Stomach (tissue), 4 donors: ENCODE results near the gene NASP.

ENCODE experiments used
- EP300 ChIP-seq: sonication (generic); formaldehyde crosslinking; IDR thresholded peaks from one replicate; pipeline ENCODE4 v1.6.1; 2017; ENCODE audit warnings: antibody characterized with exemption
- POLR2A ChIP-seq, 4 donors: fragments of 450-650 bp; IDR thresholded peaks; one replicate each; pipeline ENCODE4 v1.6.1; 2016; ENCODE audit warnings: antibody characterized with exemption in 4 of 4, control low read depth in 2 of 4, mild to moderate bottlenecking in 1 of 4, moderate library complexity in 1 of 4
- POLR2AphosphoS5 ChIP-seq, 3 donors: sonication (generic); formaldehyde crosslinking; IDR thresholded peaks; one replicate each; pipeline ENCODE4 v1.6.1; 2016; ENCODE audit warnings: antibody characterized with exemption in 3 of 3
- TF ChIP-seq, protein P1 (sequence below), 7 experiments: fragments of 450-650 bp in 4 of 7; fragments of 200-600 bp in 3 of 7; sonication (generic) in 3 of 7; IDR thresholded peaks; one replicate each; pipeline ENCODE4 v1.5.1; 2016 to 2019; ENCODE audit warnings: antibody characterized with exemption in 7 of 7, control low read depth in 2 of 7, mild to moderate bottlenecking in 1 of 7

DNA sequence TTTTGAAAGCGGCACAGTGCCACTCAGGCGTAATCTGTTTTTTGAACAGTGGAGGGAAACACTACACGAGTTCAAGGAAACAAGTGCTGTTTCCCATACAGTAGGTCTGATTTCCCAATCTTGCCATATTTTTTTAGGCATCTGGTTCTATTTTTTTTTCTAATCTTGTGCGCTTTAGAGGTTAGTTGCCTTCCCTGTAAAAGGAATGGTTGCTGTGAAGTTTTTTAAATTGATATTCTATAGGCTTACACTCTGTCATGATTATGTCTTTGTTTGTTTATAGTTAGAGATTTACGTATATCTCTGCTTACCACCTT is 1.2 kb downstream of the NASP start:
- TF ChIP-seq, protein P1, sequence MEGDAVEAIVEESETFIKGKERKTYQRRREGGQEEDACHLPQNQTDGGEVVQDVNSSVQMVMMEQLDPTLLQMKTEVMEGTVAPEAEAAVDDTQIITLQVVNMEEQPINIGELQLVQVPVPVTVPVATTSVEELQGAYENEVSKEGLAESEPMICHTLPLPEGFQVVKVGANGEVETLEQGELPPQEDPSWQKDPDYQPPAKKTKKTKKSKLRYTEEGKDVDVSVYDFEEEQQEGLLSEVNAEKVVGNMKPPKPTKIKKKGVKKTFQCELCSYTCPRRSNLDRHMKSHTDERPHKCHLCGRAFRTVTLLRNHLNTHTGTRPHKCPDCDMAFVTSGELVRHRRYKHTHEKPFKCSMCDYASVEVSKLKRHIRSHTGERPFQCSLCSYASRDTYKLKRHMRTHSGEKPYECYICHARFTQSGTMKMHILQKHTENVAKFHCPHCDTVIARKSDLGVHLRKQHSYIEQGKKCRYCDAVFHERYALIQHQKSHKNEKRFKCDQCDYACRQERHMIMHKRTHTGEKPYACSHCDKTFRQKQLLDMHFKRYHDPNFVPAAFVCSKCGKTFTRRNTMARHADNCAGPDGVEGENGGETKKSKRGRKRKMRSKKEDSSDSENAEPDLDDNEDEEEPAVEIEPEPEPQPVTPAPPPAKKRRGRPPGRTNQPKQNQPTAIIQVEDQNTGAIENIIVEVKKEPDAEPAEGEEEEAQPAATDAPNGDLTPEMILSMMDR (IDR thresholded peaks at IDR 0.05) = no peak
- TF ChIP-seq POLR2A (IDR thresholded peaks at IDR 0.05) (no peak), POLR2AphosphoS5 (IDR thresholded peaks at IDR 0.05) (no peak), EP300 (no peak)
